ENCODE measurements around the gene ALPI. TPM values are rescaled to one million over a fixed set of nuclear protein-coding genes. Genes with fewer than 3 reads are reported as not detected.

The ALPI gene
- total and polyA plus RNA-seq, 9 donors, result 0.63 to 3.7 TPM; not detected in 7

DNA sequence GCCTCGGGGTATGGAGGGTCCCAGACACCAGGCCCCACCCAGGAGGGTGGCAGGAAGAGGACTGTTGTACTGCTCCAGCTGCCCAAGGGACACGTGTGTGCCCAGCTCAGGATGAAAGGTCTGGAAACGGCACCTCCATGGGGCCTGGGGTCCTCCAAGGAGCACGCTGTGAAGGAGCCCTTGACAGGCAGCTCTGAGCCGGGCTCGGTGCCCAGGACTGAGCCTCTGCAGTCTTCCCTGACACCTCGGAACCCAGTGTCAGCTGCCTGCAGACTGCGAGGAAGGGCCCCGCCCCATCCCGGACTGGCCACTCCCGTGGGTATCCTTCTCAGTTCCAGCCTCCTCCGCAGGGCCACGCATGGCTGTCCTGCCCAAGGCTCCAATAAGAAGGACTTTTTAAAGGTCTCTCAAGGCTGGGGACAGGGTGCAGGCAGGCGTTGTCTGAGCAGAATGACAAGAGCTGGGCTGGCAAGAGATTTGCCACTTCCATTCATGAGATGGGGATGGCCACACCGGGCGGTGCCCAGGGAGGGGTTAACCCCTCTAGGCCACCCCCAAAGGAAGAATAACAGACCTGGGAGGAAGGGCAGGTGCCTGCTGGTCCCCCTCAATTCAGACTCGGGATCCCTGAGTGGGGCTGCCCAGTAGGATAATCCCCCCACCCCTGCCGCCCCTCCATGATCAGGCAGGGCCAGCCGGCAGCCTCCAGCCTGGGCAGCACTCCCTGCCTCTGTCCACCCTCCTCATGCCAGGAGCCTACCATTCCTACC is 22.8 kb downstream of the ALPI start:
- H3K36me3 ChIP-seq (ENCODE audit: control insufficient read depth, insufficient read depth, low read length), result no peaks in the 10 kb centered on the region
- 62% methylated on average over 16 of the region's 19 CpGs for WGBS (ENCODE audit: insufficient coverage)
- H3K9me3 ChIP-seq (replicated peaks; ENCODE audit: control insufficient read depth, low read depth, low read length), result no peaks in the 10 kb centered on the region
- peaks cover 2% of the 10 kb centered on the region for H3K4me1 ChIP-seq (ENCODE audit: control insufficient read depth, insufficient read depth, low read length)
- DNase-seq, result no peak
- H3K27ac ChIP-seq (ENCODE audit: low read length), result no peak overlapping the region
- H3K4me3 ChIP-seq (ENCODE audit: low read length), result no peak overlapping the region
- H3K27me3 ChIP-seq (ENCODE audit: control insufficient read depth, insufficient read depth, low read length), result peaks cover 53% of the 10 kb centered on the region

DNA sequence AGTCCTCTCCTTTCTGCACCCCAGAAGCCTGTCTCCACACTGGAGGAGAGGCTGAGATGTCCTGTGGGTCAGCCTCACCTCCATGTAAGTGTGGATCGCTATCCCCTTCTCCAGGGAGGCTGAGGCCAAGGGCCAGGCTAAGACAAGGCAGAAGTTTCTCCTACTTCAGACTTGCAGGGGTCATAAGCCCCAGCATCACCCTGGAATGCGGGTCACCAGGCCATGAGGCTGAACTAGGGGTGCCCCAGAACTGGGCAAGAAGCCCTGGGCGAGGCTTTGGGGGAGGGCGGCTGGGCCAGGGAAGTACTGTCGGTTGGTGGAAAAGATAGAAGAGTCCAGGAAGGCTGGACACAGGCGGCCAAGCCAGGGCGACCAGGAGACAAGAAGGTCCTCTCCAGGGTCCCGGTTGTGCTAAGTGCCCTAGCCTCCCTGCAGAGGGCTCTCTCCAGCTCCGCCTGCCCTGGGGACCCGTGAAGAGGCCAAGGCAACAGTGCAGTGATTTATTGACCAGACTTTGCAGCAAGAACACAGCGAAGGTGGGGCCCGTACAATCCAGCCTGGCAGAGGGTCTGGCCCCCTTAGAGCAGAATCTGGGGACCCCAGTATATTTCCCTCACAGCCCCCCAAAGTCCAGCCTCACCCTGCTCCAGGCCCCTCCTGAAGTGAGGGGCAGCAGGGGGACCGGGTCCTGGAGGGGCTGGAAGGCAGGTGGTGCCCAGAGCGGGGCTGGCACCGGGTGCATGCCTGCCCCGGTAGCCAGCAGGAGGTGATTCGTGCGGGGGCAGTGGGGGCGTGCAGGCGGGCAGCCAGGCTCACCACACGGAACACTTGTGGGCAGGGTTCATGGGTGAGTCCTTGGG is 23.6 kb downstream of the ALPI start:
- Histone ChIP-seq H3K9me3 (replicated peaks; ENCODE audit: control insufficient read depth, low read depth, low read length) (no peaks in the 10 kb centered on the region), H3K4me1 (ENCODE audit: control insufficient read depth, insufficient read depth, low read length) (no peaks in the 10 kb centered on the region), H3K4me3 (ENCODE audit: low read length) (no peak overlapping the region), H3K27me3 (ENCODE audit: control insufficient read depth, insufficient read depth, low read length) (peaks cover 60% of the 10 kb centered on the region), H3K36me3 (ENCODE audit: control insufficient read depth, insufficient read depth, low read length) (no peaks in the 10 kb centered on the region), H3K27ac (ENCODE audit: low read length) (no peak overlapping the region)
- 60% methylated on average over 20 of the region's 21 CpGs for WGBS (ENCODE audit: insufficient coverage)
- no peak for DNase-seq

GRCh38 chr2:232480201-232481190 is 24.5 kb downstream of the ALPI start:
- Histone ChIP-seq H3K36me3 (ENCODE audit: control insufficient read depth, insufficient read depth, low read length) (no peaks in the 10 kb centered on the region), H3K4me1 (ENCODE audit: control insufficient read depth, insufficient read depth, low read length) (peaks cover 3% of the 10 kb centered on the region), H3K27ac (ENCODE audit: low read length) (no peak overlapping the region), H3K4me3 (ENCODE audit: low read length) (no peak overlapping the region), H3K27me3 (ENCODE audit: control insufficient read depth, insufficient read depth, low read length) (peaks cover 61% of the 10 kb centered on the region), H3K9me3 (replicated peaks; ENCODE audit: control insufficient read depth, low read depth, low read length) (no peaks in the 10 kb centered on the region)
- WGBS (ENCODE audit: insufficient coverage), result 68% methylated on average over 9 of the region's 26 CpGs
- DNase-seq, result no peak

DNA sequence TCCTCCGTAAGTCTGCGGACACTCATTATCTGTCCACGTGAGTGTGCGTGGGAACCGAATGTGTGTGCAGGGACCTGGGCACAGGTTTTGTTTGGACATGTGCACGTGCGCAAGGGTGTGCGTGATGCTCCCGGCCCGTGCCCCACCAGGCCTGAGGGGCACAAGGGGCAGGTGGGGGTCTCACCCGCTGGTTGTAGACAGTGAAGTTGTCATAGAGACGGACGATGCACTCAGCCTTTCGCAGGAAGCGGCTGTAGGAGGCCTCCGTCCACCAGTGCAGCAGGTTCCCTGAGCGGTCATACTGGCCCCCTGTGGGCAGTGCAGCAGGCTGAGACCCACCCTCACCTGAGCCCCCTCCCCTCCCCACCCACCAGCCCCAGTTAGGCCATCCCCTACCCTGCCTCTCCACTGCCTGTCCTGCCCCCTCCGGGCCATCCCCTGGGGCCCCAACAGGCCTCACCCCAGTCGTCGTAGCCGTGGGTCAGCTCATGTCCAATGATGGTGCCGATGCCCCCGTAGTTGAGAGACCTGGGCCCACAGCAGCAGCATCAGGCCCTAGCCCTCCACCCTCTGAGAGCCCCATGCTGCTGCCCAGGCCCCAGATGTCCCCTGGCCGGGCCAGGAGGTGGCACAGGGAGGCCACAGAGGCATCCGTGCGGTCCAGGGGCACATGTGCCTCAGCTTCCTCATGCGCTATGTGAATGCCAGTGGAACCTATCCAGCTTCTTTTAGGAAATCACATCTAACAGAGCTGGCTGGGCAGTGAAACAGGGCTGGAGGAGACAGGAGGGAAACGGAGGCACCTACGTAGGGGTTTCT is 25.6 kb downstream of the ALPI start:
- H3K9me3 ChIP-seq (replicated peaks; ENCODE audit: control insufficient read depth, low read depth, low read length), result no peaks in the 10 kb centered on the region
- no peaks in the 10 kb centered on the region for H3K36me3 ChIP-seq (ENCODE audit: control insufficient read depth, insufficient read depth, low read length)
- peaks cover 64% of the 10 kb centered on the region for H3K27me3 ChIP-seq (ENCODE audit: control insufficient read depth, insufficient read depth, low read length)
- peaks cover 7% of the 10 kb centered on the region for H3K4me1 ChIP-seq (ENCODE audit: control insufficient read depth, insufficient read depth, low read length)
- 79% methylated on average over 22 of the region's 29 CpGs for WGBS (ENCODE audit: insufficient coverage)
- no peak overlapping the region for H3K27ac ChIP-seq (ENCODE audit: low read length)
- no peak overlapping the region for H3K4me3 ChIP-seq (ENCODE audit: low read length)
- no peak for DNase-seq

DNA sequence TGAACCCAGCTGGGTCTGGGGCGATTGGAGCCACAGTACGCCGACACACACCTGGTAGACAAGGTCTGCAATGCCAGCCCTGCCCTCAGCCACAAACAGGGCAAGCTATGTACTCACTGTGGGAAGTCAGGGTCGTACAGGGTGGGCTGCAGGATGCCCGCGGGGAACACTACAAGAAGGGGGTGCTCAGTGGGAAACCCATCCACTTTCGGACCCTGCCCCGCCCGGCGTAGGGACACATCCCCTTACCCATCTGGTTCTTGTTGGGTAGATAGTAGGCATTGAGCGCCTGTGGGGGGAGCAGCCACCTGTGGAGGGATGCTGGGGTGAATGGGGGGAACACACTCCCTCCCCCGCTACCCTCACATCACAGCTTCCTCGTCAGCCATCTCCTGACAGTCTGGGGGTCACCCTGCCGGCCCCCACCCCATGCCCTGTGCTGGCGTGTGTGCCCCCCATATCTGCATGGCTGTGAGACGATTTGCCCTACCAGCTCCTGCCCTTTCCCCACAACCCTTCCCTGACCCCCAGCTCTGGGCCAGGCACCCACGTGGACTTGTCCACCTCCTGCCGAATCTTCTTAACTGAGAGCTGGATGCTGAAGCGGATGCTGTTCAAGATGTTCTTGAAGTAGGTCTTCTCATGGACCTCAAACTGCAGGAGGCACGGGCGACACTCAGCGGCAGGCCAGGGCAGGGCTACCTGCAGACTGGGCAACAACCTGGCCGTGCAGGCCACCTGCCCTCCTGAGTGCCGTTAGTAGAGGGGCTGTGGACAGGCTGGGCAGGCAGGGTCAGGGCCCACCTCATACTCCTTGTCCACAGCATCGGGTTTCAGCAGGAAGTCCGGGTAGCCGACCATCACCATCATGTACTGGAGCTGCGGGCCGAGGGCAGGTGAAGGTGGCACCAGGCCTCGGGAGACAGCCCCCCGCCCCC is 26.6 kb downstream of the ALPI start:
- Histone ChIP-seq H3K4me3 (ENCODE audit: low read length) (no peak overlapping the region), H3K9me3 (replicated peaks; ENCODE audit: control insufficient read depth, low read depth, low read length) (no peaks in the 10 kb centered on the region), H3K27ac (ENCODE audit: low read length) (no peak overlapping the region), H3K4me1 (ENCODE audit: control insufficient read depth, insufficient read depth, low read length) (peaks cover 14% of the 10 kb centered on the region), H3K36me3 (ENCODE audit: control insufficient read depth, insufficient read depth, low read length) (no peaks in the 10 kb centered on the region), H3K27me3 (ENCODE audit: control insufficient read depth, insufficient read depth, low read length) (peaks cover 70% of the 10 kb centered on the region)
- DNase-seq, result no peak
- 86% methylated on average over 17 of the region's 31 CpGs for WGBS (ENCODE audit: insufficient coverage)

DNA sequence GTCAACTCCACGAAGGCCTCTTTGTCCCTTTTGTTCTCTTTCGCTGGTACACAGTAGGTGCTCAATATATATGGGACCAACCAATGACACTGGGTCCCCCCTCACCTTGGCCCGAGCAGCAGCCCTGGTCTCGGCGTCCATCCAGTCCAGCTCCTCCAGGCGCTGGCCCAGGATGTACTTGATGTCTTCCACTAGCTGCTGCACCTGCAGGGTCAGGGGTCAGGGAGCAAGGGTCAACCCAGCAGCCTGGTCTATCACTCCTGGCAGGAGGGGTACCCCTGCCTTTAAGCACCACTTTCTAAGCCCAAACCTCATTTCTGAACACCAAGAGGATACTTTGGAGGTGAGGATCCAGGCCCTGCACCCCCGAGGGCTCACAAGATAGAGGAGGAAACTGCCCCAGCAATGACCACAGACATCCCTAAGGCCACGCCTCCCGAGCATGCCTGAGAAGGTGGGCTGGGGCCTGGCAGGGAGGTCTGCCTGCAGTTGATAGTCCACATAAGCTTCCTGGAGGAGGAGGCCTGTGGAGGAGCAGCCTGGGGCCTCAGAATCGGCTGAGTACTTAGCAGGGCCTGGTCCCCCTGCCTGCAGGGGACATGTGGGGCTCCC is 27.5 kb downstream of the ALPI start:
- H3K4me3 ChIP-seq (ENCODE audit: low read length), result no peak overlapping the region
- no peaks in the 10 kb centered on the region for H3K36me3 ChIP-seq (ENCODE audit: control insufficient read depth, insufficient read depth, low read length)
- WGBS (ENCODE audit: insufficient coverage), result 86% methylated on average over 7 of the region's 10 CpGs
- peaks cover 14% of the 10 kb centered on the region for H3K4me1 ChIP-seq (ENCODE audit: control insufficient read depth, insufficient read depth, low read length)
- H3K27me3 ChIP-seq (ENCODE audit: control insufficient read depth, insufficient read depth, low read length), result peaks cover 77% of the 10 kb centered on the region
- no peaks in the 10 kb centered on the region for H3K9me3 ChIP-seq (replicated peaks; ENCODE audit: control insufficient read depth, low read depth, low read length)
- DNase-seq, result no peak
- H3K27ac ChIP-seq (ENCODE audit: low read length), result no peak overlapping the region

- Histone ChIP-seq H3K4me1 (ENCODE audit: control insufficient read depth, insufficient read depth, low read length) (peaks cover 14% of the 10 kb centered on the region), H3K36me3 (ENCODE audit: control insufficient read depth, insufficient read depth, low read length) (no peaks in the 10 kb centered on the region), H3K9me3 (replicated peaks; ENCODE audit: control insufficient read depth, low read depth, low read length) (no peaks in the 10 kb centered on the region), H3K27me3 (ENCODE audit: control insufficient read depth, insufficient read depth, low read length) (peaks cover 78% of the 10 kb centered on the region), H3K27ac (ENCODE audit: low read length) (no peak overlapping the region), H3K4me3 (ENCODE audit: low read length) (no peak overlapping the region)
- no peak for DNase-seq
- WGBS (ENCODE audit: insufficient coverage), result 92% methylated on average over 18 of the region's 19 CpGs
These were observed 28.1 kb downstream of the ALPI start for GRCh38 chr2:232483923-232484627.

All from muscle of leg (tissue), 11 donors.